NK-92 (cell line): ENCODE measurements around the gene COMT.
"Not testable (repeated sequence)": the region's sequence is repeated elsewhere in the genome, so short reads cannot be mapped to it uniquely, and the experiment has no call there.

Source experiments
- DNase-seq: peaks from one replicate; lab custom pipeline; 2025; ENCODE audit not compliant: unreplicated experiment; lab: John Stamatoyannopoulos, UW

COMT gene

DNA sequence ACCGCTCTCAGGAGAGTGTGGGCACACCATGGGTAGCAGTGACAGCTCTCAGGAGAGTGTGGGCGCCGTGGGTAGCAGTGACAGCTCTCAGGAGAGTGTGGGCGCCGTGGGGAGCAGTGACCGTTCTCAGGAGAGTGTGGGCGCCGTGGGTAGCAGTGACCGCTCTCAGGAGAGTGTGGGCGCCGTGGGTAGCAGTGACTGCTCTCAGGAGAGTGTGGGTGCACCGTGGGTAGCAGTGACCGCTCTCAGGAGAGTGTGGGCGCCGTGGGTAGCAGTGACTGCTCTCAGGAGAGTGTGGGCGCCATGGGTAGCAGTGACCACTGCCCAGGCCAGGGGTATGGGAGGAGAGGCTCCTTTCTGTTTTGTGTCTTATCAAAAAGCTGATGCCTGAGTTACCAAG, 33.7 kb upstream of the COMT start:
- not testable (repeated sequence) for DNase-seq

DNA sequence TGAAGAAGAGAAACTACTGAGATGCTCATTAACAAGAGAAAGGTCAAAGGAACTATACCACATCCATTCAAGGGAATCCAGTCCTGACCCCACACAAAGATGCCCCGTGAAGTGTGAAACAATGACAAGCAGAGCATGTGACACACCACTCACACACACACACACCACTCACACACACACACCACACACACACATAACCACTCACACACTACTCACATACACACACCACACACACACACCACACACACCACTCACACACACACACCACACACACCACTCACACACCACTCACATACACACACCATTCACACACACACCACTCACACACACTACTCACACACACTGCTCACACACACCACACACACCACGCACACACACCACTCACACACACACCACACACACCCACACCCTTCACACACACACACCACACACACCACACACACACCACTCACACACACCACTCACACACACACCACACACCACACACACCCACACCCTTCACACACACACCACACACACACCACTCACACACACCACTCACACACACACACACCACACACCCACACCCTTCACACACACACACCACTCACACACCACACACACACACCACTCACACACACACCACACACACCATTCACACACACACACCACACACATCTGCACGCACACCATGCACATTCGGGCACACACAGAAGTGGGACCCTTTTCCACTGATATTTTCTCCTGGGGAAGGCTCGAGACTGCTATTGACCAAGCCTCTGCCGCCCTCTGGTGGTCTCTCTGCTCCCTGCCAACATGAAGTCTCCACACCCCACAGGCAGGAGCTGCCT, 32.0 kb upstream of the COMT start:
- no peak for DNase-seq

- DNase-seq: no peak
Observed at GRCh38 chr22:19910180-19910744, 31.3 kb upstream of the COMT start.

GRCh38 chr22:19911540-19912270, 29.9 kb upstream of the COMT start:
- no peak for DNase-seq

DNA sequence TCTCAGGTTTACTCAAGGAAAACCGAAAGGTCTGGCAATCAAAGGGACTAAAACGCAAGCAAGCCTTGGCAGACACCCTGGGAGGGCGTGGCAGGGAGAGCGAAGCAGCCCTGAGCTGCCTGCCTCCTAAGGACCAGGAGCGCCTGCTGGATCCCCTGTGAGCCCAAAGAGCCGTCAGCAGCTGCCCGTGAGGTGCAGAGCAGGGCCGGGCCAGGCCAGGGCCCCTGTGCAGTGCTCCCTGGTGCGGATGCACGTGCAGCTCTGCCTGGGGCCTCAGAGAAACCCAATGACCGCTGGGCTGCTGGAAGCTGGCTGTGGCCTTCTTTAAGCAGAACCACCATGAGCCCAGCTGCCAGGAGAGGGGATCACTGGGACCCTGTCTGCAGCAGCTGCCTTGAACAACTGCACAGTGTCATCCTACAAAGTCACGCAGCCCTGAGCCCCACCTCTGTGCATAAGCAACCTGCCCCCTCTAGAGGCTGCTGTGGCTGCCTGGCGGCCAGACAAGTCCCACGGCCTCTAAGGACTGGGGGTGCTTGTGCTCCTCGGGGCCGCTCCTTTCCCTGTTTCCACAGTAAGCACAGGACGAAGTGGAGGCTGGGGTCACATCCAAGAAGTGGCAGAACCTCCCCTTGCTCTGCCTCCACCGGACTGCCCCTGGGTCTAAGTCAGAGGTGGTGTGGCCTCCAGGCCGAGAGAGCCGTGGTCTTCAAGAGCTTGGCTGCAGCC, 29.1 kb upstream of the COMT start:
- no peak for DNase-seq

GRCh38 chr22:19913337-19913936, 28.1 kb upstream of the COMT start:
- DNase-seq: no peak

GRCh38 chr22:19914201-19914943, 27.2 kb upstream of the COMT start:
- DNase-seq: no peak

DNA sequence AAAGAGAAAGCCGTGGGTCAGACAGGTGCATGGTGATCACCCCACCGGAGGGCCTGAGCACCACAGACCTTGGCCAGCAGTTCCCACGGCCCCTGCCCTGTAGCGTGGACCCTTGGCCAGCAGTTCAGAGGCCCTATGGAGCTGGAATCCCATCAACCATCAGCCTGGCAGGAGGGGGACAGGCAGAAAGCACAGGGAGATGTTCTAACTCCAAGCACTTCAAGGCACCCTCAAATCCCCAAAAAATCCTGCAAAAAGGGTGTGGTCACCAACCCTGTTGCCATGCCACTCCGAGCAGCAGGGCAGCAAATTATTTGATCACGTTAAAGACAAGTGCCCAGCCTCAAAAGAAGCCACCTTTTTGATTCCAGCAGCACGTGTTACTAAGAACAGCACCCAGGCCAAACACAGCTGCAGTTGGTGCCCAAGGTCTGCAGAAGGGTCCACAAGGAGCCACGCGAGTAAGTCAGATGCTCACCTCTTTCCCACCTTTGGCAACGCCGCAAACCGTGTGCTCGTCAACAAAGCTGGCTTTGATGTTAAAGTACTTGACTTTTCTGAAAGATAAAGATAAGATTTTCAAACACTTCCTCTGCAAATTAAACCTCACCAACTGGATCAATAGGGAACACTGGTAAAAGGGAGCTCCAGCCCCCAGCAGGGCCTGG, 26.2 kb upstream of the COMT start:
- no peak for DNase-seq

DNA sequence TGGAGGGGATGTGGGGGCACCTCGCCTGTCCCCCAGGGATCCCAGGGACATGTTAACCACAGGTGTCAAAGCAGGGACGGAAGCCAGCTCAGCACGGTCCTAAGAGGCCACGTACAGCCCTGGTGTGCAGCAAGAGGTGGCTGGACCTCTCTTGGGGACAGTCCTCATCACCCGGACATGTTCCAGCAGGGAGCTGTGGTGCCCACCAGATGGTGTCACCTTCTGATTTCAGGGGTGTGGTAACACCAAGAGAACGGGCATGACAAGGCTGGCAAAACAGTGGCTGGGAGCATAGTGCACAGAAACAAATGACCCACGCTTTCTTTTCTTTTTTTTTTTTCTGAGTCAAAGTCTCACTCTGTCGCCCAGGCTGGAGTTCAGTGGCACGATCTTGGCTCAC, 25.6 kb upstream of the COMT start:
- no peak for DNase-seq

DNA sequence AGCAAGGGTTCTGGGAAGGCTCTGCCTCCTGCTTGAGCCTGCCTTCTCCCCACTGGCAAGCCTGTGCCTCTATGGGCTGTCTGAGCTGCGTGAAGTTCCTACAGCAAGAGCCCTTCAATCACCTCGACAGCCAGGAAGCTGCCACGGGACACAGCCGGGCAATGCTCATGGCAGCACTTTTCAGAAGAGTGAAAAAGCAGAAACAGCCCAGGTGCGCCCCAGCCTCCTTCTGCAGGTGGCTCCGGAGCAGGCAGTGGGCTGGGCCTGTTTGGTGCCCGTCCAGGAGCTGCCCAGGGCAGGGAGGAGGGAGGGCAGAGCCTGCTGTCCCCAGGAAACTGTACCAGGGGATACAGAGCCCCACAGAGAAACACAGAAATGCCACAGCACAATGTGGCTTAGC, 24.6 kb upstream of the COMT start:
- DNase-seq: no peak

GRCh38 chr22:19917389-19918138, 24.0 kb upstream of the COMT start:
- no peak for DNase-seq

- DNase-seq: no peak
Observed at GRCh38 chr22:19918332-19919106, 23.1 kb upstream of the COMT start.

DNA sequence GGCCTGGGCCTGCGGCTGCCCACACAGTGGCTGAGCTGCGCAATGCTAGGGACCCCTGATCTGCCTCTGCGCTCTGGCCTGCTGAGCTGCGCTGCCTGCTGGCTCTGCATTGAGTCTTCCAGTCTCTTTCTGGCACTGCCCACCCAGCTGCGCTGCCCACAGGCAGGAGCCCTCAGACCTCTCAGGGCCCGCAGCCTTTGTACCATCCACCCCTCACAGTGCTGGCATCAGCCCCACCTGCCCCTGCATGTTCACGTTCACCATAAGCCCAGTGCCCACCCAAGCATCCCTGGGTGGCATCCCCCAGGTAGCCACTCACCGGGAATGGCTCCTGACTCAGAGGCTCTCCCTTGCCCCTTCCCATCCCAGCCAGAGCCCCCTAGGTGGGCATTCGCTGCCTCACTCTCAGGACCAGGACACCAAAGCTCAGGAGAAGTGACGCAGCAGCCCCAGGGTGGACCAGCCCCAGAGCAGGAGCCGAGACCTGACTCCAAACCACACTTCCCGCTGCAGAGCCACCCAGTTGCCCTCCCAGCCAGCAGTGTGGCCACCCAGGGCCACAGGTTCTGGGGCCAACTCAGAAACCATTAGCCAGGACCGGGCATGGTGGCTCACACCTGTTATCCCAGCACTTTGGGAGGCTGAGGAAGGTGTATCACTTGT, 21.7 kb upstream of the COMT start:
- no peak for DNase-seq

GRCh38 chr22:19921544-19922081, 20.0 kb upstream of the COMT start:
- no peak for DNase-seq

DNA sequence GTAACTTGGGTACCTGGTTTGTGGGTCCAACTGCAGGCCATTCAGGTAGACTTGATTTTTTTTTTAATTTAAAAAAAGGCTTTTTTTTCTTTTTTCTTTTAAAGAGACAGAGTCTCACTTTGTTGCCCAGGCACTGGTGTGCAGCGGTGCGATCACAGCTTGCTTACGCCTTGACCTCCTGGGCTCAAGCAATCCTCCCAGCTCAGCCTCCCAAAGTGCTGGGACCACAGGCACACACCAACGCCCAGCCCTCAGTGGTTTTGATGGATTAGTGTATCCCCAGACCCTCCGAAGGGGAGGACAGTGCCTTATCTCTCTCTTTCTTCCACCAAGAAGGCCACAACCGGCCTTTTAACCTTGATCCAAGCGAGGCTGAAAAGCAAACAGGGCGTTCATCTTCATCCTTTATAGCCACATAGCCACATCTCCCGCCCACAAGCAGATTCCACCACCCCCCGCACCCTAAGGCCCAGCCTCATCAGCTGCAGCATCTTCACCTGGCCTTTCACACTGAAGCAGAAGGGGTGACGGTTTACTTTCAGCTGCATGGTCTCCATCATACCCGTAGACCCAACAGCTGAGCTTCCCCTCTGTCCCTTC, 17.6 kb upstream of the COMT start:
- DNase-seq: no peak

GRCh38 chr22:19926028-19926427, 15.5 kb upstream of the COMT start:
- not testable (repeated sequence) for DNase-seq

DNA sequence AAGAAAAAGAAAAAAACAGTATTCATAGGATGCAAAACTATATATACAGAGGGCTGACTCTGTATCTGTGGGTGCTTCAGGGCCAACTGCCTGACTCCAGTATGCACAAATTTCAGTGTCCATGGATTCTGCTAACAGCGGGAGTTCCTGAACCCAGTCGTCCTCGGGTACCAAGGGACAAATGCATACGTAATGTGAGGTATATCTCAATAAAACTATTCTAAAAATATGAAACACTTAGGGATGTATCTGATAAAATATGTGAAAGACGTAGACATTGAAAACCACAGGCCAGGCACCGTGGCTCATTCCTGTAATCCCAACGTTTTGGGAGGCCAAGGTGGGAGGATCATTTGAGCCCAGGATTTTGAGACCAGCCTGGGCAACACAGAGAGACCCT, 13.9 kb upstream of the COMT start:
- no peak for DNase-seq
